ENCODE measurements around the gene BARHL1.

Gene BARHL1

GRCh38 chr9:132626285-132626684 lies 43.9 kb downstream of the BARHL1 start:
- no peak for DNase-seq

GRCh38 chr9:132627106-132627505 lies 44.7 kb downstream of the BARHL1 start:
- DNase-seq = no peak

GRCh38 chr9:132627594-132627993 lies 45.2 kb downstream of the BARHL1 start:
- DNase-seq = no peak

- DNase-seq = no peak
Measured at GRCh38 chr9:132628746-132629145, 46.3 kb downstream of the BARHL1 start.

GRCh38 chr9:132630116-132630515 lies 47.7 kb downstream of the BARHL1 start:
- no peak for DNase-seq

- DNase-seq = no peak
Measured at GRCh38 chr9:132630811-132631210, 48.4 kb downstream of the BARHL1 start.

GRCh38 chr9:132631280-132631679 lies 48.9 kb downstream of the BARHL1 start:
- no peak for DNase-seq

- no peak for DNase-seq
Measured at GRCh38 chr9:132631685-132632084, 49.3 kb downstream of the BARHL1 start.

GRCh38 chr9:132632413-132633129 lies 50.2 kb downstream of the BARHL1 start:
- DNase-seq = no peak

- DNase-seq = no peak
Measured at GRCh38 chr9:132634327-132634726, 51.9 kb downstream of the BARHL1 start.

- no peak for DNase-seq
Measured at GRCh38 chr9:132637351-132637750, 54.9 kb downstream of the BARHL1 start.

GRCh38 chr9:132637801-132638200 lies 55.4 kb downstream of the BARHL1 start:
- no peak for DNase-seq

GRCh38 chr9:132638240-132638639 lies 55.8 kb downstream of the BARHL1 start:
- no peak for DNase-seq

- no peak for DNase-seq
Measured at GRCh38 chr9:132639322-132639721, 56.9 kb downstream of the BARHL1 start.
